NCI-H2081 (cell line): ENCODE results near the gene FJX1.
"Not testable (repeated sequence)": the region's sequence is repeated elsewhere in the genome, so short reads cannot be mapped to it uniquely, and the experiment has no call there.

ENCODE experiments used
- DNase-seq, 2 experiments: peaks; one replicate each; lab custom pipeline; 2025; lab: John Stamatoyannopoulos, UW

Gene FJX1

GRCh38 chr11:35667257-35667656, 49.0 kb downstream of the FJX1 start:
- no peak for DNase-seq

DNA sequence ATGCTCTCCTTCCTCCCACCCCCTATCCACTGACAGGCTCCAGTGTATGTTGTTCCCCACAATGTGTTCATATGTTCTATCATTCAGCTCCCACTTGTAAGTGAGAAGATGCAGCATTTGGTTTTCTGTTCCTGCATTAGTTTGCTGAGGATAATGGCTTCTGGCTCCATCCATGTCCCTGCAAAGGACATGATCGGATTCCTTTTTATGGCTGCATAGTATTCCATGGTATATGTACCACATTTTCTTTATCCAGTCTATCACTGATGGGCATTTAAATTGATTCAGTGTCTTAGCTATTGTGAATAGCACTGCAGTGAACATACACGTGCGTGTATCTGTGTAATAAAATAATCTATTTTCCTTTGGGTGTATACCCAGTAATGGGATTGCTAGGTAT, 50.1 kb downstream of the FJX1 start:
- DNase-seq, result not testable (repeated sequence)
